DND-41 (cell line): ENCODE results near the gene TSPAN9.

Experiments
- CTCF ChIP-seq: IDR thresholded peaks from 2 replicates; pipeline ENCODE4 v1.5.1; 2012; ENCODE audit warnings: borderline replicate concordance, low read length, moderate library complexity, mild to moderate bottlenecking; ENCODE audit not compliant: poor library complexity, severe bottlenecking; ENCODE audit errors: extremely low read depth
- EZH2 ChIP-seq: IDR thresholded peaks from 3 replicates; pipeline ENCODE4 v1.6.1; 2012; ENCODE audit warnings: borderline replicate concordance, low read depth, mild to moderate bottlenecking, moderate library complexity, low read length, inconsistent platforms; ENCODE audit not compliant: severe bottlenecking

- no peak for TF ChIP-seq CTCF
- no peak for TF ChIP-seq EZH2
Observed at GRCh38 chr12:3038166-3038565, 39.0 kb upstream of the TSPAN9 start.
